HG03135 (cell line): Measurements from ENCODE around the gene KLHL29.
"Not testable (repeated sequence)": the region's sequence is repeated elsewhere in the genome, so short reads cannot be mapped to it uniquely, and the experiment has no call there.

ENCODE experiments used
- ATAC-seq: cut with Tn5 transposase; IDR thresholded peaks from one replicate; pipeline ENCODE4 v1.9.1; 2021; ENCODE audit warnings: mild to moderate bottlenecking, moderate library complexity; ENCODE audit not compliant: unreplicated experiment

Gene KLHL29

DNA sequence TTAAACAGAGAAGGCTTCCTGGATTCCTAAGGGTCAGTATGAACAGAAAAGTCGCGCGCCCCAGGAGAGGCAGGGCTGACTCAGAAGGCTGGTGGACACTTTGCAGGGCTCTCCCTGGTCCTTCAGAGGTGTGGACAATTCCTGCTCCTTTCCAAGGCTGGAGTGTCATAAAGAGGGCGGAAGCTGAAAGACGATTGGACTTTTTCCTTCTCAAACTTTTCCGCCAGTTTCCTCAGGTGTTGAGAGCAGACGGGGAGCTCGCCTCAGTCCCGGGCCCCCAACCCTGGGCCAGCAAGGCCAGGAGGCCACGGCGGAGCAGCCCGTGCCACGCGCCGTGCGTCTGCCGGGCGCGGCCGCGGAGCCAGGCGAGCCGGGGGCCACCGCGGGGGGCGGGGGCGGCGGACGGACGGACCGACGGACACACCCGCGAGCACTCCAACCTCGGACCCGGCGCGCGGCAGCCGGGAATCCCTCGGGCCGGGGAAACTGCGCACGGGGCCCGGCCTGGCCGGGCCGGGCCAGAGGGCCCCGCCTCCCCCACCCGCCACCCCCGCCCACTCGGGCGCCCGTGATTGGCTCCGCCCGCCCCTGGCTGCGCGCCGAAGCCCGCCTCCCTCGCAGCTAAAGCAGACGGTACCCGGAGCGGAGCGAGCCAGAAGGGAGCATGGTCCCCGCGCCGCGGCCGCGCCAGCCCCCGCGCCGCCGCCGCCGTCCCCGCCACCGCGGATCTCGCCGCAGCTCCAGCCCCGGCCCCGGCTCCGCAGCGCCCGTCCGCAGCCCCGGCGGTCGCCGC lies at the start of gene KLHL29:
Gene KLHL29 (plus strand): TSS at position 629 of the 793 bp plus-strand sequence. CDS start 177,018 bp downstream, outside the sequence.
- peak; percentile 44 for ATAC-seq

DNA sequence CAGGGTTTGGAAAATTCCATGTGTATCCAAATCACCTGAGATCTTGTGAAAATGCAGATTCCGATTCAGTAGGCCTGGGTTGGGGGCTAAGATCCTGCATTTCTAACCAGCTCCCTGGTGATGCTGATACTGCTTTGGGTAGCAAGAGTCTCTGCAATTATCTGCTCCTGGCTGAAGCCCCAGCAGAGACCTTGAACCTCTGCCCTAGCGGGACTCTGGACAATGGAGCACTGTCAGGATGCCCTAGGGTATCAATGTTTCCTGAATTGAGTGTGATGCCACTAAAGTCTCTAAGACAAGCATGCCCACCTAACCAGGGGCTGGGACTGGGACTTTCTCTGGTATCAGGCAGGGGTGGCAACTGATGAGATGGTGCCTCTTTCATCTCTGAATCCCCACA lies 49.4 kb upstream of the KLHL29 start:
- ATAC-seq = no peak

DNA sequence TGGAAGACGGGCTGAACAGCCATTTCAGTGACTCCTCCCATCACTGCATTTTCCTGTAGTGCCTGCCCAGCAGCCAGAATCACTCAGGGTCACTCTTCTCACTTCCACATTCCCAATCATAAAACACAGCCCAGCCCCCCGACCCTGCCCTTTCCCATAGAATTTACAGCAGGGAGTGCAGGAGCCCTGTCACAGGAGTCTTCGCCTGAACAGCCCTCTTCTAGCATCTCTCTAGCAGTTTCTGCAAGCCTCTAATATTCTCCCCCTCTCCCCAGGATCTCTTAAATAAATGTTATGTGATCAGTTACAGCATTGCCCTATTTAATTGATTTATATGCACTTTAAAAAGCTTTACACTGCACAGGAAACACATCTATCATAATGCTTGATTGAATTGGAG lies 42.9 kb upstream of the KLHL29 start:
- no peak for ATAC-seq

DNA sequence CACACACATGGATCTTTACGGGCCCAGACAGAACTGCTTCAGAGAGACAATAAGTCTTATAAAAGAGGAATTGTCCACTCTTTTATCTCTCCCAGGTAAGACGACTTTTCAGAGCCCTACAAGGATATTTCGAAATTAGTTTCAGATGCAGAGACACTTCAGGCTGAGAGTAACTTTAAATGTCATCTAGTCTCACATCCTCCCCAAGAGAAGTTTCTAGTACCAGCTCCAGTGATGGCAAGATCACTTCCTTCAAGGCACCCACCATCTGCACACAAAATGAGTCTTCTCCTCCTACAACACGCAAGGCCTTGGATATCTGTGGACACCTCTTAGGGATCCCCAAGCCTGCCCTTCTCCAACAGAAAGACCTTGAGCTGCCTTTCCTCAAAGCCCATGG lies 39.0 kb upstream of the KLHL29 start:
- ATAC-seq = no peak

DNA sequence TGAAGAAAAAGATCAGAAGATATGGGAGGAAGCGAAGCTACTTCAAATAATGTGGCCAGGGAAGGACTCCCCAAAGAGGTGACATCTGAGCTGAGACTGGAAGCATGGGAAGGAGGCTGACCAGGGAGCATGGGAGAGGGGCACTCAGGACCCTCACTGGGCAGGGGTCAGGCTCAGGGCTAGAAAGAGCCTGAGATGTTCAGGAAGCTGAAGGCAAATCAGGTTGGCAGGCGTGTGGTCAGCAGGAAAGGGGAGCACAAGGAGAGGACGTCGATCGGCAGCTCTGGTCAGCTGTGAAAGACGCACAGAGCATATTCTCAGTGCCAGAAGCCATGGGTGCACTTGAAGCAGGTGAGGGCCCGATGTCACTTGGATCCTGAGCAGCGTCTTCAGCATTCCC lies 38.2 kb upstream of the KLHL29 start:
- ATAC-seq = no peak

DNA sequence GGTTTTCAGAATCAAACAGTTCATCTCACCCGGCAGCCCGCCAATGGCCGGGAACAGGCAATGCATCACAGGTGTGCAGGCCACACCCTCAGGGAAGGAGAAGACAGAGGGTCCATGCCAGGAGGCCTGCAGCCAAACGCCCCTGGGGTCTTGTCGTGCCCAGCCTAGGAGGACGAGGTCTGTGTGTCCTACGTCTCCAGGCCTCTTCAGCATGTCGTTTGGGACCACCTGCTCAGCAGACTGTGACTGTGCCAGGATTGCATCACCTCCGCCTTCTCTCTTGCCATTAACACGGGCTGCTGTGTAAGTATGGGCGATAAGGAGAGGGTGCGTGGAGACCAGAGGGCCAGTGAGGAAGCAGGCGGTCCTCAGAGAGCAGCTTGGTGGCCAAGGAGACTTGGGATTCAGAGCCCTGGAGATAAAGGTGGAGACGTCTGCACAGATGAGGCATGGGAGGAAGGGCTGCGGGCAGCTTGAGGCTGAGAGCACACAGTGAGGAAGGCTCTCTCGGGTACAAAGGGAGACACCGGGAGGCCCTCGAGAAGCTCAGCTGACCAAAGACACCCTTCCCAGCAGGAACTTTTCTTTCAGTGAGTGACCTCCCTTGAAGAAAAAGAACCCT lies 37.4 kb upstream of the KLHL29 start:
- ATAC-seq = no peak

DNA sequence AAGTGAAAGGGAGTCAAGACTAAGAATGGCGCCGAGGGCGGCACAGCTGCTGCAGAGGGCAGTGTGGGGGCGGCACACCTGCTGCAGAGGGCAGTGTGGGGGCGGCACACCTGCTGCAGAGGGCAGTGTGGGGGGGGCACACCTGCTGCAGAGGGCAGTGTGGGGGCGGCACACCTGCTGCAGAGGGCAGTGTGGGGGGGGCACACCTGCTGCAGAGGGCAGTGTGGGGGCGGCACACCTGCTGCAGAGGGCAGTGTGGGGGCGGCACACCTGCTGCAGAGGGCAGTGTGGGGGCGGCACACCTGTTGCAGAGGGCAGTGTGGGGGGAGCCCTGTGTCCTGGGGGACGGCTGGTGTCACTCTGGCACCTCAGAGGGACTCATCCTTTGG lies 36.9 kb upstream of the KLHL29 start:
- not testable (repeated sequence) for ATAC-seq

DNA sequence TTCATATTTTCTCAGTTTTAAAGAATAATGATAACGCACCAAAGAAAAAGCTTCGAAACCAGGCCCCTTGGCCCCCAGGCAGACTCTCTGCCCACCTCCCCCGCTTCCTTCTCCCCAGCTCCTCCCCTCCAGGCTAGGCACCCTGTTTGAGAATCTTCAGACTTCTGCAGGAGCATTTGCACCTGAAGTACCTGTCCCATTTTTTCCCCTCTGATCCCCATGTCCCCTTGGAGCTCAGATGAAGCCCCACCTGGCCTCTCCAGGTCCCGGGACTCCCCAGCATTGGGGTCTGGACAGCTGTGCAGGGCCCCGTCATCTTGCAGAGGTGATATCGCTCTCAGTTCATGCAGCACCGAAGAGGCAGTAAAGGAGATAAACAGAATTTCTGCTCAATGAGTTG lies 35.5 kb upstream of the KLHL29 start:
- no peak for ATAC-seq

DNA sequence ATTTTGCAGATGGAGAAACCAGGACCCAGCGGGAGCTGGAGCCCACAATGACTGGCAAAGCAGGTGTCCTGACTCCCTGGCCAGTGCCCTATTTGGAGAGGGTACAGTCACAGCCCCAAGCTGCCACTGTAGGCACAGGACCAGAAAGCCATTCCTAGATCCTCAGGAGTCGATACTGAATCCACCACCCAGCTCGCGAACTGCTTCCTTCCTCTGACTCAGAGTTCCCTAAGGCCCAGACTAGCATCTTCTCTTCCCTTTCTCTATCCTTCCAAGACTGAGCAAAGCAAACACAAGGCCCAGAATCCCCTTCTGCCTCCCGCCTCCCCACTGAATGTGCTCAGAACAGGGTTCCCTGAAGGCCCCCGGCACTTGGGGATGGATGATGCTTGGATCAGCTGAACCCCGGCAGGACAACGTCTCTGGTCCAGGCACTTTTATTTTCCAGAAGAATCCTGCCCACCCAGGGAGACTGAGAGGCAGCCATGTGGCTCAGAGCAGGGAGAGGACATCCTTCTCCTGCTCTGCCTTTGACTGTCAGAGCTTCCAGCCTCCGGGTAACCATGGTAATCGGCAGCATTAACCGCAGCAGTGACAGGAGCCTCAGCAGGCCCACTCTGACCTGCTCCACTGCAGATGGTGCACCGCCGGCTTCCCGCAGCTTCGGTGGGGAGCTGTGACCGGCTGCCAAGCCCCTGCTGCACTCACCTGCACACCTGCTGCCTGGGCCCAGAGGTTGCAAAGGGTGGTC lies 34.8 kb upstream of the KLHL29 start:
- ATAC-seq = no peak

DNA sequence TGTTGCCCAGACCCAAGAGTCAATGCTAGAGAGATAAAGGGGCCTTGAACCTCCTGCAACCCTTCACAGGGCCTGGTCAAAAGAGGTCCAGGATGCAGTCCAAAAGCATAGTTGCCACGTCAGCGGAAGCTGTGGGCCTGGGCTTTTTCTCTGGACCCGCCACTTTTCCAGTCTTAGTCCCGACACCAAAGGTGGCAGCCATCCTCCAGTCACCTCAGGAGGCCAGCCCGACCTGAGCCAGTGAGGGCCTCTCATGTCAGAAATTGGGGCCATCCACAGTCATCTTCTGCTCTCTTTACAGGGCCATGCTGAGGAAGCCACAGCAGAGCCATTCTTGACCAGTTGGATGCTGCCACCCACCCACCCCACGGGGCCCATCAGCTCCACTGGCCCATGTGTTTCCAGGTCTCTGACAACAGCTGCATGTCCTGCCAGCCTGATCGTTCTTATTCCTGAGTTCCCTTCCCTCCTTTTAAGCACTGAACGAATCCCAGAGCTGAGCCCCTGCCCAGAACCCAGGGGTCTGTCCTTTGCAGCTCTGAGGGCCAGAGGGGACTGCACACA lies 34.1 kb upstream of the KLHL29 start:
- ATAC-seq = no peak

DNA sequence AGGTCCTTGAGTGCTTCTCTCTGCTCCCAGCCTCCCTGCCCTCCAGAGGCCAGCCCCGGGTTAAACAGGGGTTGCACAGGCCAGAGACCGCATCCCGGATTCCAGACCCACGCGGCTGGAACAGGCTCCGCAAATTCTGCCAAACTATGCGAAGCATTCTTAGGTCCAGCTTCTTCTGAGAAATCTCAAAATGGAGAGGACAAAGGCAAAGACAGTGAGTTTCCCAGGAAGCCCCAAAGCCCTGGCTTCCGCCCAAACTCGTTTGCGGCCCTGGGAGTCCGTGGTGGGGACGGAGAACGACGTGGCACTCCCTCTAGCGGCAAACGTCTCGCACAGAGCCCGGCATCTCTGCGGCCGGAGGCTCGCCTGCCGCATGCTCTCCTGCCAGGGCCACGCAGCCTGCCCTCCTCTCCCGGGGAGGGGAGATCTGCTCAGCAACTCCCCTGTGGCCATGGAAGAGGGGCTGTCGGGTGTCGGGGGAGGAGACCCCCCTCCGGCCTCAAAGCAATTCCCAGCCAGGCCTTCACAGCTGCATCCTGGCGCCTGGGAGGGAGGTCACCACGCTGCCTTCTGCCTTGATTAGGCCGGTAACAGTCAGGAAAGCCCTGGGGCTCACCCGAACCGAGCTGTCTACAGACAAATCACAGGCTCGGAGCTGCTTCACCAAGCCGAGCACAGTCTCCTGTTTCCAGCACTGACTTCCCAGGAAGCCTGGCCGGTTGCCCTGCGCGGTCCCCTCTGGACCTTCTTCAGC lies 33.4 kb upstream of the KLHL29 start:
- ATAC-seq = peak; percentile 90

DNA sequence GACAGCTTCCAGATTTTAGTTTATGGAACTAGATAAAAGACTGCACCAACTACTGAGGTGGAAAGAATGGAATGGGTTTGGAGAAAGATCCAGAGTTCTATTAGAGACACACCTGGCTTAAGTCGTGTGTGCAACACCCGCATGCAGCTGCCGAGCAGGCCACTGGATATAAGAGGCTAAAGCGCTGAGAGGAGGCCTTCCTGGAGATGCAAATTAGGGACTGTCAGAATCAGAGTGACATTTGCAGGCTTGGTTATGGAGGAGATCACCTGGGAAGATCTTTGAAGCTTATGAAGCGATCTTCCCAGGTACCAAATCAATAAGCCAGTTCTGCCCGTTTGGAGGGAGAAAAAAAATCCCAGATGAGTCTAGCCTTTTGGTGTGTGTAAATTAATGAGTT lies 30.4 kb upstream of the KLHL29 start:
- no peak for ATAC-seq

DNA sequence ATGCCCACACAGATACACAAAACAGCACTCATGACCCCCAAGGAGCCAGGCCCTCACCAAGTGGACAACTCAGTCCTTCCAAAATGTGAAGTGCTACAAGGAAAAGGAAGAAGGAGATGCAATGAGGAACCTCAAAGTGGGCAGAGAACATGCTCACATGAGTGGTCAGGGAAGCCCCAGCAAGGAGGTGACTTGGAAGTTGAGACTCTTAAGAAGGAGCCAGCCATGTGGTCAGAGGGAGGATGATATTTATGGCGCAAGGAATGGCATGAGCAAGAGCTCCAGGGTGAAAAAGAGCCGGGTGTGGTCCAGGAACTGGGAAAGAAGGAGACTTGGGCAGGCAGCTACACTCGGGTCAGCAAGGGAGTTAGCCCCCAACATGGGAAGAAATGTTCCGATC lies 30.0 kb upstream of the KLHL29 start:
- ATAC-seq = no peak

DNA sequence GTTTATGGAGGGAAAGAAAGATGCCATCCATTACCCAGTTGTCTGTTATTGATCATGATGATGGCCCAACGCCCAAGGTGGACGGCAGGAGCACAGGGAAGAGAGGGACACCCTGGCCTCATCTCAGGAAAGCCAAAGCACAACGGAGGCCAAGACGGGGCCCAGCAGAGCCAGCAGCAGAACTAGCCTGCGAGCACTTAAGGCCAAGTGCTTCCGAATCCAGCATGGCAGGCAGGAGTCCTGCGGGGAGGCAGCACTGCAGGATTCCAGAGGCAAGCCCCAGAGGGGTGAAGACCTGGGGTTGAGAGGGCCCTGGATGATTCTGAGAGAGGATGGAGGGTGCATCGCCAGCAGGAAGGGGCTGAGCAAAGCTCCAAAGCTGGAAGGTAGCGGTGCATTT lies 28.3 kb upstream of the KLHL29 start:
- no peak for ATAC-seq

DNA sequence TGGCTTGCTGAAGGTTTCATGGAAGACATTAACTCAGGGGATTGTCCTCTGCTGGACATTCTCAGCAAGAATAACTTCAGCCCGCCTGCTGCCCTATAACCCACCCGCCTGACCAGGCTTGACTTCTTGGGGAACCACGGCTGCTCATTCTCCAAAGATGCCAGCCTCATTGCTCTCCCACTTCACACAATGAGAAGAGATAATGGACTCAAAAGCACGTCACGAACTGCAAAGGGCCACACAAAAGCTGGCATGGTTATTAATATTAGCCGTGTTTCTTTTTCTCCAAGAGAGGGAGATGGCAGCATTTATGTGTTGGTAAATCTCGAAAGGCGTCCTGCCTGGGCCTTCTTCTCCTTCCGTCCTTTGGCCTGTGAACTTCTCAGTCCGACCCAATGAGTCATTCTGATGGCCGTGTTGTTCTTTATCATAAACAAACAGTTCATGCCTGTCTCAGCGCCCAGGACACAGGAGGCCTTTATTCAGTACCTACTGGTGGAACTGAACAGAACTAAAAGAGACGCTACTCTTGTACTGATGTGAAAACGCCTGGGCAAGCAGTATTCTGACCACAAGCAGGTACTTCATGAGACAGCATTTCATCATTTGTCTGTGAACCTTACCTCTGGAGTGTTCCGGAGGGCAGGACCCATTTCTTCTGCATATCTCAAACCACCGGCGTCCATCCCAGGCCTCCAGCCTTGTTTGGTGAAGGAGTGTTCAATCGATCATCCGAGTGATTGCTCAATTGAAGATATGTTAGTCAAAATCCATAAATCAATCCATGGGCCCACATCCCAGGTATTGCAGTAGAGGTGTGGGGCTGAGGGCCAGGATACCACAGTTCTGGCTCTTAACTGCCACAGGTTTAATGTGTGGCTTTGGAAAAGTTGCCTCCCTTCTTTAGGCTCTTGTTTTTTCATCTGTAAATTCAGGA lies 25.1 kb upstream of the KLHL29 start:
- no peak for ATAC-seq

DNA sequence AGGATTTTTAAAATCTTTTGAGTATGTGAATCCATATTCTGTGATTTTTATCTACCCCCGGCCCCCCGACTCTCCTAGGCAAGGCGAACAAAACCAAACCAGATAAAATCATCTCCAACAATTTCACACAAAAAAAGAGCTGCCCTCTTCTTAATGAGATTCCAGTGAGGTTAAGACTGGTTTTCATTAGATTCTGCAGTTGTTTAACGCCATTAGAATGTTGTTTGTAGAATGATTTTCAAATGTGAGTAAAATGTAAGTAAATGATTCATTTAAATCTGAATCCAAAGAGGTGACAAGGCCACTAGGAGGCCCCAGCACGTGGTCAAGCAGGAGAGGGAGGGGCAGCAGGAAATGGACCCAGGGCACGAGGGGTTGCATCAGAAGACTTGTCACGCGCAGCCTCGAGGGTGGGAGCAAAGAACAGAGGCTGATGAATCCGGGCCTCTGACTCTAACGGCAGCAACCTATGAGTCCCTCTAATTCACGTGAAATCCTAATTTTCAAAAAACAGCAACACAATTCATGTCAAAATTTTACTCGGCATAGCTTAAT lies 24.3 kb upstream of the KLHL29 start:
- no peak for ATAC-seq

DNA sequence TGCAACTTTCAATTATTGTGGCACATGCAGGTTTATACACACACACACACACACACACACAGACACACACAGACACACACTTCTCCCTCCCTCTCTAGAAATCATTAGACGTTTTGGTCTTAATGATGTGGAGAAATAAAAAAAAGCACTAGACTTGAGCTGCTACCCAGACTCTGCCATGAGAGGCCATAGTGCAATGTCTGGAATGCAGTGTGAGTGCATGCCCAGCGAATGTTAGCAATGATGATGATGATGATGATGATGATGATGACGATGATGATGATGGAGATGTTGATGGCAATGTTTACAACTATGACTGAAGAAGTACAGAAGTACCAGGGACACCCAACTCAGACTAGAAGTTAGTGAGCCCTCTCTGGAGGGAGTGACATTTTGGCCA lies 23.8 kb upstream of the KLHL29 start:
- ATAC-seq = no peak

DNA sequence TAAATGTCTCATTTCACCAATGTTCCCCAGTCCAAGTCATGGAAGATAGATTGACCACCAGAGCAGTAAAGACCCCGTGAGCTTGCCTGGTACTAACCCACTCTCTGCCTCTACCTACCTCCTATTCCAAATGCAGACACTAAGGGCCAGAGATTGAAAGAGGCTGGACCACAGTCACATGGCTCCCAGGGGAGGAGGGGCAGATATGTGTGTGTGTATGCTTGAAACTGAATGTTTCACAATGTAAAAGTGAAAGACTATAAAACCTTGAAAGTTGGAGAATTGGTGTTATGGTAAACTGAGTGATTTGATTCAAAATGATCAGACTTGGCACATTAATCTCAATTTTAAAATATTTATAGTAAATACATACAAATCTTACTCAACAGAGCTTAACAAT lies 21.7 kb upstream of the KLHL29 start:
- no peak for ATAC-seq

DNA sequence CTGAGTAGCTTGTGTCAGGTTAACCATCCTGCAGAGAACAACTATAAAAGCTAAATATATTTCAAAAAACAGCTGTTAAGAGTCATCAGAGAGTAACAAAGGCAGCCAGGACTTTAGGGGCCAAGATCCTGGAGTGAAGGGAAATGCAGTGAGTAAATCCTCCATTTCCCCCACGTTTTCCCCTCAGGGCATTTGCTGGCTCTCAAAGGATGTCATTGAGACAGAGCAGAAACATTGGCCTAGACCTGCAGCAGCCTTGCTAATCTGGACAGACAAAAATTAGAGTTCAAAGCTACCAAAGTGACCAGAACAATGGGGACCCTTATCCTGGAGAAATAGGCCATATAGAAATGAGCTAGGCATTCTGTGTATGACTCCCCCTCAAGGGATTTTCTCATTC lies 21.1 kb upstream of the KLHL29 start:
- no peak for ATAC-seq

DNA sequence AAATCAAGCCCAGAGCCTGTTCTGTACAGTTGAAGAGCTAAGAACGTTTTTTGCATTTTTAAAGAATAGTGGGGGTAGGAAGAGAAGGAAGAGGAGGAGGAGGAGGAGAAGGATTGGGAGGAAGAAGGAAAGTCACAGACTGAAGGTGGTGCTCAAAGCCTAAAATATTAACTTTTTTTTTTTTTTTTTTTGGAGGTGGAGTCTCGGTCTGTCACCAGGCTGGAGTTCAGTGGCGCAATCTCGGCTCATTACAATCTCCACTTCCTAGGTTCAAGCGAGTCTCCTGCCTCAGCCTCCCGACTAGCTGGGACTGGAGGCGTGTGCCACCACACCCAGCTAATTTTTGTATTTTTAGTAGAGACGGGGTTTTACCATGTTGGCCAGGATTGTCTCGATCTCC lies 18.3 kb upstream of the KLHL29 start:
- no peak for ATAC-seq
